ENCODE measurements around the gene PTPN12.

DNA sequence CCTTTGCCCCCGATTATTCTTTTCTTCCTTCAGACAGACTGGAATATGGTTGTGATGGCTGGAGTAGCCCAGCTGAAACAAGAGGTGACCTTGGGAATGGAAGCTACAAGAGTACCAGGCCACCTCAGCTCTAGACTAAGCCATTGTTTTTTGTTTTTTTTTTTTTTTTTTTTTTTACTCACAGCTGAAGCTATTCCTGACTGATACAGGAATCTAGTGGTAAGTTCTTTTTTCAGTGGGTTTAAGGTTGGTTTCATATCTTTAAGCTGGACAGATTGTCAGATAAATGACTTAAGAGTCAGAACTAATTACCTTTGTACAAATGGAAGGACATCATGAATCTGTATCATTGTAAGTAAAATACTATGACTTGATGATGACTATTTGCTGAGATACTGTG, 30.2 kb upstream of the PTPN12 start:
- TF ChIP-seq POLR2AphosphoS5 (IDR thresholded peaks at IDR 0.05) (no peak), POLR2A (IDR thresholded peaks at IDR 0.05) (no peak)
- TF ChIP-seq, protein P1, sequence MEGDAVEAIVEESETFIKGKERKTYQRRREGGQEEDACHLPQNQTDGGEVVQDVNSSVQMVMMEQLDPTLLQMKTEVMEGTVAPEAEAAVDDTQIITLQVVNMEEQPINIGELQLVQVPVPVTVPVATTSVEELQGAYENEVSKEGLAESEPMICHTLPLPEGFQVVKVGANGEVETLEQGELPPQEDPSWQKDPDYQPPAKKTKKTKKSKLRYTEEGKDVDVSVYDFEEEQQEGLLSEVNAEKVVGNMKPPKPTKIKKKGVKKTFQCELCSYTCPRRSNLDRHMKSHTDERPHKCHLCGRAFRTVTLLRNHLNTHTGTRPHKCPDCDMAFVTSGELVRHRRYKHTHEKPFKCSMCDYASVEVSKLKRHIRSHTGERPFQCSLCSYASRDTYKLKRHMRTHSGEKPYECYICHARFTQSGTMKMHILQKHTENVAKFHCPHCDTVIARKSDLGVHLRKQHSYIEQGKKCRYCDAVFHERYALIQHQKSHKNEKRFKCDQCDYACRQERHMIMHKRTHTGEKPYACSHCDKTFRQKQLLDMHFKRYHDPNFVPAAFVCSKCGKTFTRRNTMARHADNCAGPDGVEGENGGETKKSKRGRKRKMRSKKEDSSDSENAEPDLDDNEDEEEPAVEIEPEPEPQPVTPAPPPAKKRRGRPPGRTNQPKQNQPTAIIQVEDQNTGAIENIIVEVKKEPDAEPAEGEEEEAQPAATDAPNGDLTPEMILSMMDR (IDR thresholded peaks at IDR 0.05 in 8 of 11, conservative IDR thresholded peaks at IDR 0.05 in 3 of 11), result no peak
